PC-9 (cell line): ENCODE data around the gene COL5A1. TPM values are rescaled to one million over a fixed set of nuclear protein-coding genes. Genes with fewer than 3 reads are reported as not detected.

Experiments used
- BruUV-seq: library from RNA; stranded (reverse); fragments of 400-500 nt; replicated peaks from 2 replicates; lab custom pipeline; 2021; lab: Mats Ljungman, UMichigan
- CTCF ChIA-PET: fragments of 300-600 bp; sonication (Branson Sonifier 250); formaldehyde crosslinking; loops from one replicate; lab custom pipeline; 2022; ENCODE audit warnings: antibody characterized with exemption; lab: Charles Lee
- POLR2A ChIA-PET: fragments of 300-600 bp; sonication (Branson Sonifier 250); formaldehyde crosslinking; loops from one replicate; lab custom pipeline; 2022; ENCODE audit warnings: antibody characterized with exemption; ENCODE audit not compliant: unreplicated experiment; lab: Charles Lee
- DNase-seq, 2 experiments: peaks; one replicate each; pipeline versions ENCODE4 v3.0.0 to v3.0.0-alpha.2; 2015 to 2022; ENCODE audit warnings: mixed read lengths in 1 of 2
- H2AFZ ChIP-seq: fragments of 200-600 bp; sonication (generic); 2 replicates; pipeline ENCODE4 v1.8.1; 2017; ENCODE audit warnings: antibody characterized with exemption
- H3F3A ChIP-seq: fragments of 200-600 bp; sonication (generic); 2 replicates; pipeline ENCODE4 v1.8.1; 2017; ENCODE audit warnings: antibody characterized with exemption, mild to moderate bottlenecking, low read depth; ENCODE audit not compliant: insufficient read depth
- H3K27ac ChIP-seq: fragments of 200-600 bp; sonication (generic); 2 replicates; pipeline ENCODE4 v1.6.1; 2016; ENCODE audit warnings: mixed run types
- H3K27me3 ChIP-seq: fragments of 200-600 bp; sonication (generic); 2 replicates; pipeline ENCODE4 v1.6.1; 2016; ENCODE audit warnings: low read depth, mixed run types; ENCODE audit not compliant: insufficient read depth
- H3K36me3 ChIP-seq: fragments of 200-600 bp; sonication (generic); 2 replicates; pipeline ENCODE4 v1.6.1; 2016; ENCODE audit warnings: low read depth, mixed run types
- H3K4me1 ChIP-seq: fragments of 200-600 bp; sonication (generic); replicated peaks from 2 replicates; pipeline ENCODE4 v1.6.1; 2016; ENCODE audit warnings: mixed run types; ENCODE audit not compliant: insufficient read depth
- H3K4me2 ChIP-seq: fragments of 200-600 bp; sonication (generic); 2 replicates; pipeline ENCODE4 v1.6.1; 2017; ENCODE audit warnings: mixed run types
- H3K4me3 ChIP-seq: fragments of 200-600 bp; sonication (generic); 2 replicates; pipeline ENCODE4 v1.6.1; 2016; ENCODE audit warnings: mixed run types
- H3K79me2 ChIP-seq: fragments of 200-600 bp; sonication (generic); 2 replicates; pipeline ENCODE4 v1.6.1; 2017; ENCODE audit warnings: low read depth, mixed run types
- H3K9me2 ChIP-seq: fragments of 200-600 bp; sonication (generic); 2 replicates; pipeline ENCODE4 v1.8.1; 2017; ENCODE audit warnings: mild to moderate bottlenecking; ENCODE audit not compliant: insufficient read depth
- H3K9me3 ChIP-seq: fragments of 200-600 bp; sonication (generic); 2 replicates; pipeline ENCODE4 v1.8.1; 2016; ENCODE audit warnings: low read depth; ENCODE audit not compliant: insufficient read depth
- H4K20me1 ChIP-seq: fragments of 200-600 bp; sonication (generic); 2 replicates; pipeline ENCODE4 v1.8.1; 2017; ENCODE audit not compliant: insufficient read depth
- CTCF ChIP-seq: fragments of 200-600 bp; sonication (generic); conservative IDR thresholded peaks from 2 replicates; pipeline ENCODE4 v1.6.1; 2017; ENCODE audit warnings: mixed run types, antibody characterized with exemption, mild to moderate bottlenecking, moderate library complexity
- EZH2 ChIP-seq: fragments of 200-600 bp; sonication (generic); IDR thresholded peaks from 2 replicates; pipeline ENCODE4 v1.8.0; 2017; ENCODE audit warnings: antibody characterized with exemption, low read depth
- intact Hi-C: fragments of 100-400 bp; cut with micrococcal nuclease; formaldehyde crosslinking; loops from one replicate; pipeline ENCODE4 v1.10.0; 2022; ENCODE audit not compliant: unreplicated experiment
- total RNA-seq: library from RNA; stranded (reverse); gene quantifications from 2 replicates; pipeline ENCODE4 v1.2.3, GENCODE V29; 2021

The COL5A1 gene
- total RNA-seq, 1 experiment from 2014 or later = 15.2 TPM

DNA sequence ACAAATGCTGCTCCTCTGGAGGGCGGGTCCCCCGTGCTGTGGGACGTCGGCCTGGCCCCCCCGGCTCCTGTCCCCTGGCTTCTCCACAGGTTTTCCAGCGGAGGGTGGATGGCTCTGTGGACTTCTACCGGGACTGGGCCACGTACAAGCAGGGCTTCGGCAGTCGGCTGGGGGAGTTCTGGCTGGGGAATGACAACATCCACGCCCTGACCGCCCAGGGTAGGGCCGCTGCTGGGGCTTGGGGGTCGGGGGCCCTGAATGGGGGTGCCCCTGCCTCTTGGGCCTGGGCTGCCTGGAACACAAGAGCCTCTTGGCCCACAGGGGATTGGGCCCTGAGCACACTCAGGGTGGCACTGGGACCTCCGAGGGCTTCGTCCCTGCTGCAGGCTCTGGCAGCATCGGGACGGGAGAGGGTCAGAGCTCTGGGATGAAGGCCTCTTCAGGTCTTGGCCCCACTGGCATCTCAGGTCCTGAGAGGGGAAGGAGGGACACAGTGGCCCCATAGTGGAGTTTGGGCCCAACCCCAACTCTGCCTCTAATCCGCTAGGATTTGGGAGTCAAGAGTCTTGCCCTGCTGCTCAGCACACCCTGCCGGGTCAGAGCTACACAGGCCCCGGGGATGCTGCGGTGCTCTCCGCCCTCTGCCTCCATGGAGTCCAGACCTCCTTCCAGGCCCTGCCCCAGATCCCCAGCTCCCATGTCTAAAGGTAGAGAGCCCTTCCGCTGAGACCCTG lies 244.2 kb downstream of the COL5A1 start:
- Histone ChIP-seq H3K36me3 (no peaks in the 10 kb centered on the region), H3K27ac (no peak overlapping the region), H3K27me3 (peaks cover 96% of the 10 kb centered on the region), H2AFZ (no peak overlapping the region), H3K79me2 (no peaks in the 10 kb centered on the region), H3K4me2 (no peak overlapping the region), H3K4me1 (no peaks in the 10 kb centered on the region), H3K9me2 (no peaks in the 10 kb centered on the region), H4K20me1 (no peaks in the 10 kb centered on the region; the same call in 1 of the 2 replicates), H3K4me3 (no peak overlapping the region), H3F3A (no peaks in the 10 kb centered on the region), H3K9me3 (no peaks in the 10 kb centered on the region)
- ChIA-PET CTCF (no interaction called here), POLR2A (no interaction called here)
- TF ChIP-seq CTCF = no peak
- TF ChIP-seq EZH2 = no peak
- DNase-seq = no peak
- intact Hi-C loops = no loop called here
- BruUV-seq = no TSS peak

- H3K27ac ChIP-seq = no peak overlapping the region
- no peaks in the 10 kb centered on the region for H3K79me2 ChIP-seq
- no peak overlapping the region for H2AFZ ChIP-seq
- H3K9me2 ChIP-seq = no peaks in the 10 kb centered on the region
- H3K4me3 ChIP-seq = no peak overlapping the region
- H3K9me3 ChIP-seq = no peaks in the 10 kb centered on the region
- H3F3A ChIP-seq = no peaks in the 10 kb centered on the region
- POLR2A ChIA-PET = no interaction called here
- H3K4me1 ChIP-seq = no peaks in the 10 kb centered on the region
- H3K4me2 ChIP-seq = no peak overlapping the region
- BruUV-seq = no TSS peak
- CTCF ChIA-PET = no interaction called here
- no peak for DNase-seq
- no peaks in the 10 kb centered on the region; the same call in 1 of the 2 replicates for H4K20me1 ChIP-seq
- H3K36me3 ChIP-seq = no peaks in the 10 kb centered on the region
- intact Hi-C loops = no loop called here
- TF ChIP-seq EZH2 = no peak
- TF ChIP-seq CTCF = no peak
- peaks cover 96% of the 10 kb centered on the region for H3K27me3 ChIP-seq
Observed at GRCh38 chr9:134886413-134886913, 244.9 kb downstream of the COL5A1 start.

DNA sequence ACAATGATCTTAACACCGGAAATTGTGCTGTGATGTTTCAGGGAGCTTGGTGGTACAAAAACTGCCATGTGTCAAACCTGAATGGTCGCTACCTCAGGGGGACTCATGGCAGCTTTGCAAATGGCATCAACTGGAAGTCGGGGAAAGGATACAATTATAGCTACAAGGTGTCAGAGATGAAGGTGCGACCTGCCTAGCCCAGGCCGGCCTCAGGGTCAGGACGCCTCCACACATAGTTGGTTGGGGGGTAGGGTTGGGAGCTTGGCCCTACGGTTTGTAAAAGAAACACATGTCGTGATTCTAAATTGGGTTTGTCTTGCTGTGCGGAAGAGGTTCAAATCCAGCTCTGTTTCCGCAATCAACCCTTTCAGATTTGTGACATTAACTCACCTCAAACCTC lies 245.6 kb downstream of the COL5A1 start:
- POLR2A ChIA-PET = no interaction called here
- no peaks in the 10 kb centered on the region for H3K9me3 ChIP-seq
- peaks cover 96% of the 10 kb centered on the region for H3K27me3 ChIP-seq
- no peaks in the 10 kb centered on the region for H3K4me1 ChIP-seq
- intact Hi-C loops = no loop called here
- H2AFZ ChIP-seq = no peak overlapping the region
- no peak overlapping the region for H3K27ac ChIP-seq
- H3F3A ChIP-seq = no peaks in the 10 kb centered on the region
- H3K4me2 ChIP-seq = no peak overlapping the region
- no TSS peak for BruUV-seq
- H3K4me3 ChIP-seq = no peak overlapping the region
- no peaks in the 10 kb centered on the region; the same call in 1 of the 2 replicates for H4K20me1 ChIP-seq
- CTCF ChIA-PET = no interaction called here
- TF ChIP-seq CTCF = no peak
- no peak for TF ChIP-seq EZH2
- DNase-seq = no peak
- no peaks in the 10 kb centered on the region for H3K9me2 ChIP-seq
- H3K79me2 ChIP-seq = no peaks in the 10 kb centered on the region
- no peaks in the 10 kb centered on the region for H3K36me3 ChIP-seq
